Muscle of arm (tissue), 12 donors: Measurements from ENCODE around the gene DTNB. TPM values are rescaled to one million over a fixed set of nuclear protein-coding genes. Genes with fewer than 3 reads are reported as not detected.

ENCODE experiments used
- DNase-seq: peaks from one replicate; pipeline ENCODE4 v3.0.0-alpha.2; 2013
- polyA plus RNA-seq, 12 donors: library from polyadenylated mRNA; unstranded; fragments of 120-200 nt; gene quantifications; one replicate each; pipeline ENCODE4 v1.2.1, GENCODE V29; 2013; ENCODE audit not compliant: insufficient read length in 12 of 12

DTNB gene
- polyA plus RNA-seq, 12 donors, result 4.2 to 24.7 (median 6.4) TPM; not detected in 1

DNA sequence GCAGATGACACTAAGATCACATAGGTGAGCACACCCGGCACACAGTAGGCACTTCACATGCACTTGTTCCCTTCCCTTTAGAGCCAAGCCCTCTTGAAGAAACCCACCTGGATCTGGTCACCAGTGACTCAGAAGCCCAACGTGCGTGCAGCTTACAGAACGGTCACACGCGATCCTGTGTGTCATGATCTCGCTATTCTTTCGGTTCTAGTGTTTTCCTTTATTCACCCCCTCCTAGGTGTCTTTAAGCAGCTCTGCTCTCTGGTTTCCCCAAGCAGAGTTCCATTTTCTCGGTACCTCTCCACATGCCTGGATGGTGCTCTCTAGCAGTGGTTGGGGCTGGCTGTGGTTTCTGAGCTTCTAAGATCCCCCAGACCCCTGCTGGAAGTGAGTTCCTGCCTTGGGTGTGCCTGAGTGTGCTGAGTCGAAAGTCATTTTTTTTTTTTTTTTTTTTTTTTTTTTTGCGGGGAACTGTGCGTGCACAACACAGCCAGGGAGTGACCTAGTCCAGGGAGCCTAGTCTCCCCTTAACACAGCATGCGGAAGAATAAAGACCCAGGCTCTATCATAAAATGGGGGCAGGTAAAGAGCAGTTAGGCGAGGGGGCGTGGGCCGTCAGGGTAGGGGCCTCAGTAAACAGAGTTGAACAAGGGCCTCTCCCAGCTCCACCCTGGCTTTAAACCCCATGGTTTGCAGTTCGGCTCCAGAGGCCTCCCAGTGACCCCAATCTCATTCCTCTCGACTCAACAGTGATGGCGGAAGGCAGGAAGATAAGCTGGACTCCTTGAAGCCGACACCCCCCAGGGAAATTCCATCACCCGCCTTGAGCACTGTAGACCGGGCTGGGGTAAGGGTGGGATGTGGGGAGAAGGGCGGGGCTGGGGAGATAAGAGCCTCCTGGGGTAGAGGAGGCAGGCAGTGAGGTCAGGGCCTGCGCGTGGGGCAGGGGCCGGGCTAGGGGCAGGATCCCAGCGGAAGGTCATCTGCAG, 301.8 kb downstream of the DTNB start:
- DNase-seq, result no peak

DNA sequence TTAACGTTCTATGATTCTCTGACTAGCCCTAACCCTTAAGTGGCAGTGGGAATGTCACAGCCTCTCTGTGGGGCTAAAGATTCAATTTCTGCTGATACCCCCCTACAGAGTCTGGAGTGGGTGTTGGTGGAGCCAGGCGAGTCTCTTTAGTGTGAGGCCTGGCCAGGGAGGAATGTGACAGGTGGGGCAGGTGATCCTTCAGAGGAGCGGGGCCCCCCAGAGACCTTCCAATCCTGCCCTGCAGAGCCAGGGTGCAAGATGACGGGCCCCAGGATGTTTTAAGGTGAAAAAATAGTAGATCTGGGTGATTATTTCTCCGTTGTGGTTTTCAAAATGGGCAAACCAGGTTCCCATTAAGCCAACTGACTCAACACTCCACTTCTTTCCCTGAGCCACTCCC, 303.5 kb downstream of the DTNB start:
- no peak for DNase-seq

DNA sequence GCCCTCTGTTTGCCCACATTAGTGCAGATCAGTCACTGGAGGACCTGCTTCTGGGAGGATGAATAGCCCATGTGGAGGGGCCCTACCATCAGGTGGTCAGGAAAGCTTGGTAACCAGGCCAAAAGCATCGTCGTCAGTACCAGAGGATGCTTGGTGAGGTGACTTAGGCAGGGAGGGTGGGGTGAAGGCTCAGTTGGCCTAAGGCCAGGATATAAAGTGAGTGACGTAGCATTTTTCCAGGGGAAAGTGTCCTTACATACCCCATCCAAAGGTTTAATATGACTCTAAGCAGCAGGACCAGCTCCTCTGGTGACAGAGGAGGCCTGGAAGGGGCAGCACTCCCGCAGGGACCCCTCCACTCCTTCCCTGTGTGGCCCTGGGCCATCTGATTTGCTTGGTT, 303.9 kb downstream of the DTNB start:
- no peak for DNase-seq

DNA sequence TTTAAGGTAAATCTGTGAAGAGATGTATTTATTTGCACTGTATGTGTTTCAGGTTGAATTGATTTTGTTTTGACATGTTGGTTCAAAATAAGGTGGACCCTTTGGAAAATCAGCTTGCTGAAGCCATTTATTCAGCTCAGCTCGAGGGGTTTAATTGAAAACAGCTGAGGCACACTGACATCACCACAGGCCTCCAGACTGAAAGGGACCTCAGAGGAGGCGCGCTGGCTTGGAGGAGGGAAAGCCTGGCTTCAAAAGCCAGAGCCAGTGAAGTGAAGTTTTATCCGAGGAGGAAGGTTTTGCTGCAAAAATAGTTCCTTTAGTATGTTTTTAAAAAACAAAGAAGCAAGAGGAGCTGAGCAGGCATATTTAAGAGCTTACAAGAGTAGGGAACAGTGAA, 304.7 kb downstream of the DTNB start:
- DNase-seq, result peak; percentile 85

DNA sequence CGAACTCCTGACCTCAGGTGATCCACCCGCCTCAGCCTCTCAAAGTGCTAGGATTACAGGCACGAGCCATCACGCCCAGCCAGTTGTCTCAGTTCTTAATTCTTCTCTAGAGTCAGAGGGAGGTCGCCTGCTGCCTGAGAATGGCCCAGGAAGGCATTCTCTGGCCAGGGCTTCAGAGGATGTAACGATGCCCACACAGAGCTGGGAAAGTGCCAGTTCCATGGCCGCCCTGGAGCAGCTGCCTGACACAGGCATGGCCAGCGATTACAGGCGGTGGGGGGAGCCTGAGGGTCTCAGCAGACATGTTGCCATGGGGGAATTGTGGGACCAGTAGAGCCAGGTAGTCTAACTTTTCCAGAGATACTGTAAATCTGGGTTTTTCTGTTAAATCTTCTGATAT, 306.1 kb downstream of the DTNB start:
- DNase-seq, result peak; percentile 25

DNA sequence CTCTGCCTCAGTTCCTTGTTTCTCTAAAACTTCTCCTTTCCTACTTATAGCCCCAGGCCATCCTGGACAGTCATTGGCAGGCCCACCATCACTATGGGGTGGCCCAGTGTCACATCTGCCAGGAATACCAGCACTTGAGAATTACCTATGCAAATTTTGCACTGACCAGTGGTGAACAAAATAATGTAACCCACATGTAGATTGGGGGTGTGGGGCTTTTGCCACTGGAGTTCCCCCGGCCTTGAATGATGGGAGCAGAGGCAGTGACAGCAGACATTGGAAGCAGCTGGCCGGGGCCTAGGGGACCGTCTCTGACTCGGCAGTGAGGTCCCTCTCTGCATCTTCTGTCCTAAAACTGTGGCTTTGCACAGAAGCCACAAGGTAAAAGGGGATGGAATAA, 306.7 kb downstream of the DTNB start:
- DNase-seq, result no peak

DNA sequence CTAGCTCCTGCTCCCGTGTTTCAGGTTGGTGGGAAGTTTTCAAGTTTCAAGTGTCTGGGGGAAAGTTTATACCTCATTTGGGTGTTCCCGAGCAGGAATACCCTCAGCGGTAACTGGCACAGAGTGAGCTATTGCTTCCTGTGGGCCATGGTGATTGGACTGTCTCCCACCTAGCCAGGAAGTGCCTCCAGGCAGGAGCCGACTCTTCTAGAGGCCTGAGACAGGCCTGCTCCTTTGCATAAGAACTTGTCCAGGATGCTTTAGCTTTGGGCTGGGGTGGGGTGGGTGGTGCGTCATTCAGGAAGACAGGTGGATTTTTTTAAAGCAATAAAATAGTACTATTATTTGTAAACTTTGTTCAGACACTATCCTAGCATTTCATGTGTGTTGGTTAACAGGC, 308.1 kb downstream of the DTNB start:
- DNase-seq, result no peak

DNA sequence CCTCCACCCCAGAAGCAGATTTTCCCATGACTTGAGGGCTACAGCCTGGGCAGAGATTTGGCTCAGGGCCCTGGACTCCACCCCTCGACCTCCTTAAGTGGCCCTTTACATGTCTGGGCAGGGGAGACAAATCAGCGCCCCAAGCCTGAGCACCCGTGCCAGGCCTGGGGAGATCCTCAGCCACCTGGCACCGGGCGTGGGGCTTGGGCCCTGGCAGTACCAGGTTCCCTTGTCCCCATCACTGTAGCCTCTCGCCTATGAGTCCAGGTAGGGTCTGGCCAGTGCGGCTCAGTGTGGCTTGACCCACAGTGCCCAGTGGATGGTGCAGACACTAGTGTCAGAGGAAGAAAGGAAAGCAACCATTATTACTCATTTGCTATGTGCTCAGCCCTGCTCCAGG, 309.6 kb downstream of the DTNB start:
- DNase-seq, result no peak

DNA sequence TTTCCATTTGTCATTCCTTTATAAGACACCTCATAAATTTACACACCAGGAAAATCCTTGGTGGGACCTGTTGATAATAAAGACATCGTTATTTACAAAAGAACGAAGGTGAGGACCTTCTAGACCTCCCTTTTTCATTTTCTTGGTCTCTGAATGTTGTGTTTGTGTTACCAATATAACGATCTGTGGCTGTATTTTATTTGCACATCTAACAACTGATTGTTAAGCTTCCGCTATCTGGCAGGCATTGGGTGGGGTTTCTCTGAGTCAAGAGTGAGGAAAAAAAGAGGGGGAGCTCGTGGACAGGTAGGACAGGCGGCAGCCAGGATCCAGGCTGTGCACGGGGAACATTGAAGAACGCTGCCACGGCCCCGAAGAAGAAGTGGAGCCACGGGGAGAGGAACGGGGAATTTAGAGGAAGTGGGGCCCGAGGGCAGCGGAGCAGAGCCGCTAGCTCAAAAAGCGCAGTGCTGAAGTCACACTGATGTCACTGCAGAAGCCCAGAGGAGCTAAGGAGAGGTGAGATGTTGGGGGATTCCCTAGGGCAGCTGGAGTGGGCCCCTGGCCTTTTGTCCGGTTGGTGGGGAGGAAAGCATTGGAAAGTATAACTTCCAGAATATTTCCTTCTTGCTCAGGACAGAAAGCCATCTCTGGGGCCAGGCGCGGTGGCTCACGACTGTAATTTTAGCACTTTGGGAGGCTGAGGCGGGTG, 310.8 kb downstream of the DTNB start:
- DNase-seq, result no peak

DNA sequence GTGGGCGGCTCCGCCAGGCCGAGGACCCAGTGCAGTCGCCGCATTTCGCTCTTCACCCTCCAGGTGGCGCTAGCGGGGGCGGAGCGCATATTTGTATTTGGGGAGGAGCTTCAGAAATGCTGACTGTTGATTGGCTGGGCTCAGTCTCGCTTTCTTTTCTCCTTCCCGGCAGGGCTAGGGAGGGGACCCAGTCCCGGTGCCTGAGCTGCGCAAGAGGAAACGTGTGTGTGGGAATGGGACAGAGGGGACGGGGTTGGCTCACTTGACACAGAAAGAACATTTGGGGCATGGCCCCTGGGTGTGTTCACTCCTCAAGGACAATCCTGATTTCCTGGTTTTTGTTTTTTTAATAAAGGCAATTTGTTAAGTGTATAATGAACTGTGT, 311.3 kb downstream of the DTNB start:
- peak; percentile 96 for DNase-seq

DNA sequence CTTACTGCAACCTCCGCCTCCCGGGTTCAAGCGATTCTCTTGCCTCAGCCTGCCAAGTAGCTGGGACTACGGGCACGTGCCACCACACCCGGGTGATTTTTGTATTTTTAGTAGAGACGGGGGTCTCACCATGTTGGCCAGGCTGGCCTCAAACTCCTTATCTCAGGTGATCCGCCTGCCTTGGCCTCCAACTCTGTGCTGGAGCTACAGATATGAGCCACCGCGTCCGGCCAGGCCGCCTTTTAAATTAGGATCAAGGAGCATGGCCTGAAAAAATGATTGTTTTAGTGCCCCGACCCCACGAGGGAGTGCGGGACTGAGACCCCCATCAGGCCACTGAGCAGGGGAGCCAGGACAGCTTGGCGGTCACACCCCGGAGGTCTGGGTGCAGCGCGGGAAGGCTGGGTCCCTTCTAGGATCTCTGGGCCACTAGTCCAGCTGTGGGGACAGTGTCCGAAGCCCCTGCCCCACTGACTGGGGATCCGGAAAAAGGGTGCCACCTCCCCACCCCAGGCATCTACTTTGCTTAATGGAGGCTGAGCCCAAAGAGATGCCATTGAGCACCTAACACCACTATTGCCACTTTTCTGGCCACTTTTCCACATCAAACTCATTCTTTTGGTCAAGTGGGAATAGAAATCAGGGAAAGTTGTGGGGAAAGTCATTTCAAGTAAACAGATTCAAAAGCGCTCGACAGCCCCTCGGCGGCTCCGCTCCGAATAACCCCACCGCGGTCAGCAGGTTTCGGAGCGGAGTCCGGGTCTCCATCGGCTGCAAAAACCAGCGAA, 311.9 kb downstream of the DTNB start:
- DNase-seq, result no peak

DNA sequence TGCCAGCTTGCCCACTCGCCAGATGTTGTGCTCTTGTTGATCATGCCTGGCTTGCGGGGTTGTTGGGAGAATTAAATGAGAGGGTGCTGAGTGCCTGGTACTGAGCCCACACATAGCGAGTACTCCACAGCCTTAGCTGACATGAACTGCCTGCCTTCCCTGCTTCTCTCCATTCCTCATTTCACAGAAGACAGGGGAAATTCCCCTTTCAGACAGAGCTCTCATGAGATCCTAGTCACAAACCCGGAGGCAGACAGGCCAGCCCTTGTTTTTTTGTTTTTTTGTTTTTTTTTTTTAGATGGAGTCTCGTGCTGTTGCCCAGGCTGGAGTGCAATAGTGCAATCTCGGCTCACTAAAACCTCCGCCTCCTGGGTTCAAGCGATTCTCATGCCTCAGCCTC, 314.5 kb downstream of the DTNB start:
- DNase-seq, result no peak

DNA sequence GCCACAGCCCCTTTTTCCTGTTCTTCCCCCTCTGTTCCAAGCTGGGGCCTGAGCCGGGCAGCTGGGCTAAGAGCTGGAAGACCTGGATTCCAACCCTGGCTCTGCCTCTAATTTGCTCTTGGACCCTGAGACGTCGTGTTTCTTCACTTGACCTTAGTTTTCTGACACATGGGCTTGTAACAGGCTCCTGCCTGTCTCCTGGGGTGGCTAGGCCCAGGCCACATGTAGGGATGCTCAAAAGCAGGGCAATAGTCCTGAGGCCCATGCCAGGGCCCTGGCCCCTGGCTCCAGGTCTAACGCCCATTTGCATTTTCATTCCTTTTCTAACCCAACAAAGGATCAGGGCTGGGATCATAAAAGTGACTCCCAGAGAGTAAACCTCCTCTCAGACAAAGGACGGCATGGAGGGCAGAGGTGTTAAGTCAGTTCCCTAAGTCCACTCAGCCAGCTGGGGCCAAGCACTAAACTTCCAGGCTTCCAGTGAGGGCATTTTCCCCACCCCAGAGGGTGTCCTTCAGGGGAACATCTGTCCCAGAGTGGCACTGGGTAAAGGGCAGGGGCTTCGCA, 315.0 kb downstream of the DTNB start:
- no peak for DNase-seq

DNA sequence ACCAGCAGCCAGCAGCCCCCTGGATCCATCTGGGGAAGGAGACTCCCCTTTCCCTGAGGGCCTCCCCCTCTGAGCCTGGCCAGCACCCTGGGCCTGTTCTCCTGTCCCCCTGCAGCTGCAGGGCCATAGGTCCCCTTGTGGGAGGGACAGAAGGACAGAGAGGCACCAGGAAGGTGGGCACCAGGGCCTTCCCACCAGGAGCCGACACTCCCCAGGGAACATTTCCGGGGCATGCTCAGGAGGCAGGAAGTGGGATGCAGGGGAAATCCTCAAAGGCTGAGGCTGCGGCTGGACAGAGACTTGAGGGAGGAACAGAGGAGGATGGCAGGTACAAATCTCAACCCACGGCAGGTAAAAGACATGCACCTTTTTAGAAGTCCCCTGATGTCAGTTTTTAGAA, 317.3 kb downstream of the DTNB start:
- no peak for DNase-seq

DNA sequence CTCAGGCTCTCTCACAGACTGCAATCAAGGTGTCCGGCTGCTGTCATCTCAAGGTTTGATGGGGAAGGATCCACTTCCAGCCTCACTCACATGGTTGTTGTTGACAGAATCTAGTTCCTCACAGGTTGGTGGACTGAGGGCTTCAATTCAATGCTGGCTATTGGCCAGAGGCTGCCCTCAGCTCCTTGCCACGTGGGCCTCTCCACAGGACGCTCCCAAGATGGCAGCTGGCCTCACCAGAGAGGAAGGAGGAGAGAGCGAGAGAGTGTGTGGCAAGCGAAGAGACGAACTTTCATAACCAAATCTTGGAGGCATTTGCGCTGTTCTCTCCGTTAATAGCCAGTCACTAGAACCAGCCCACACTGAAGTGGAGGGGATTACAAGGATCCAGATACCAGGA, 318.1 kb downstream of the DTNB start:
- no peak for DNase-seq

DNA sequence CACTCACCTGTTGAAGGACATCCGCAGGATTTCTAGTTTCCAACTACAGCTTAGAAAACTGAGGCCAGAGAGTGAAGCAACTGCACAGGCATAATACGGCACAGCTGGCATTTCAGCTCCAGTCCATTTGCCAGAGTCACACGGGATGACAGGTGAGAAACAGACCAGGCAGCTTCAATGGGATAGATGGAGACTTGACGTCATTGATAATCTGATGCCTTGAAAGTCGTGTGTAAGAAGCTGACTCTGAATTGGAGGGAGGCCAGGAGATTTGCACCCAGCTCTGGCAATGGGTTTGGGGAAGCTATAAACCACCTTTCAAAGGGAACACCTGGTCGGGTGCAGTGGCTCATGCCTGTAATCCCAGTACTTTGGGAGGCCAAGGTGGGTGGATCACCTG, 319.3 kb downstream of the DTNB start:
- DNase-seq, result no peak

DNA sequence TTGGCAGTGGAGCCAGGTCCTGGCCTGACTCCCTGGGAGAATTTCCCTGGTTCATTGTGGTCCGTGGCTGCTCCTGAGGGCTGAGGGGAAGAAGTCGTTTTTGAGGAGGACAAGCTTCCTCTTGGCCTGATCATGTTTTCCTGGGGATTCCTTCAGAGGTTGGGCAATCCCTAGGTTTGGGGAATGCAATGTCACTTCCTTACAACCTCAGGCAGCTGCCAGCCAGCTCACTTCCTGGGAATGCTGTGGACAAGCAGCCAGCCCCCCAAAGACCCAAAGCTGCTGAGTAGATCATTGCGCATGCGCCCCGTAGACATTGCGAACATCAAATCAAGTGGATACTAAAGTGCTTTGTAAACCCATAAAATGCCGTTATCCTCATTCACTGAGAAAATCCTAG, 324.0 kb downstream of the DTNB start:
- DNase-seq, result no peak

DNA sequence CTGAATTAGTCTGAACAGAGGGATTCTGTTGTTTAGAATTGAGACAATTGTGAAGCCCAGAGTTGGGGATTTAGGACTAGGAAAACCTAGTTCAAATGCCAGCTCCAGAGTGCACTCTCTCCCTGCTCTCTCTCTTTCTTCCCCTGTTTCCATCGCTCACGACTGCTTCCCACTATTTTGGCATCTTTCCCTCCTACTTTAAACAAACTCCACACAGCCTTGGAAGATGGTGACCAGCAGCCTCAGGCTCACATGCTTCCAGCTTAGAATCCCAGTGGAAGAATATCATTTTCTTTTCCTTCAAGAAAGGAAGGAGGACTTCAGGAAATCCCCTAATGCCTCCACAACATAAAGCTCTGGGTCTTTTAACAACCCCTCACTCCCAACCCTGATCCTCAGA, 325.5 kb downstream of the DTNB start:
- no peak for DNase-seq

DNA sequence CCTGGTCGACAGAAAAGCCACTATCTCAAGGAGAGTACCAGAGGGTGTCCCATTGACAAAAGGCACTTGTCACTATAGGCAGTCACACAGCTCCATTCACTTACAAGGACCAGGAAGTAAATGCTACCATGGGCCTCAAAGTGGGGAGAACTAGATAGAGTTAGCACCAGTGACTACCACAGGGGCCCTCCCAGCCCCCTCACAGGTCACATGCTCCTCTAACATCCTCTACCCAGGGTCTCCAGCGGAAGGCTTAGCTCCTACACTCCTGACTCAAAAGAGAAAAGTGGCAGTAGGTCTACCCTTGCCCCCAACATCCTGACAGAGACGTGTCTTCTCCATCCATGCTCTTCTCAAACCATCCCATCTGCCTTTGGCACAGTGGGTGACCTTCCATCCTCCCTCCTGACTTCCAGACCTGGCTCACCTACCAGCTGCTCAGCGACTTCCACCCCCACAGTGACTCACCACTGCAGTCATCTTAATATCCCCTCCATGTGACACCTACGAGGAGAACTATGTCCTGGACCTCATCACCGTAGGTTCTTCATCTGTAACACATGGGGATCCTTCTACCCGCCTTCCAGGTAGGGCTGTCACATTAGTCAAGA, 326.1 kb downstream of the DTNB start:
- DNase-seq, result no peak

DNA sequence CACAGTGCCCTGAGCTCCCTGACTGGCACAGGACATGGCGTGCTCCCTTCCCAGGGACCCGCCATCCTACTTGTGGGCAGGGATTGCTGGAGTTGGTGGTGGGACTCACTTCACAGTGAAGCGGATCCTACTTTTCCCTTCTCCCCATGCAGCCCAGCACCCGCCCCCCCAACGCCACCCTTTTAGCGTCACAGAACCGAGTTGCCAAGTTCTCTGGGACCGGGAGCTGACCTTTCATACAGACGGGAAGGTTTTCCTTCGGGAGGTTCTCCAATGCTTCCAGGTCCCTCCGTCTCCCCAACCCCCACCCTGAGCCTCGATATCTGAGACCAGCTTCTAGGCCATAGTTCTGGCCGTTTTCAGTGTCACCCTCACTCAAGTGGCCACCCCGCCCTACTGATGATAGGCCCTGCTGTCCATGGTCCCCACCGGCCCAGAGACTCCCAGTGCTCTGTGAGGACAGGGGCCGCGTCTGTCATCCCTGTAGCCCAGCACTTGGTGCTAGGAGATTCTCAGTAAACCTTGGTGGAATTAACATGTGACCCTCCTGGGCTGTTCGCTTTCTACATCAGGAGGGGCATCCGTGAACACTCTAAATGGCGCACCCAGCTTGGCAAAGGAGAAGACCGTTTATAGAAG, 330.1 kb downstream of the DTNB start:
- DNase-seq, result no peak
